A673 (cell line): ENCODE results near the gene TBC1D22A.

Experiments used
- CTCF ChIP-seq: fragments of 300-800, 200-600 bp; sonication (generic); conservative IDR thresholded peaks from 2 replicates; pipeline ENCODE4 v1.5.1; 2017; ENCODE audit warnings: low read depth, mild to moderate bottlenecking, antibody characterized with exemption, low read length, moderate library complexity, mixed read lengths
- EZH2 ChIP-seq: fragments of 200-600 bp; sonication (generic); IDR thresholded peaks from 2 replicates; pipeline ENCODE4 v1.6.1; 2017; ENCODE audit warnings: borderline replicate concordance, low read depth, mild to moderate bottlenecking, mixed read lengths, antibody characterized with exemption, low read length; ENCODE audit not compliant: poor library complexity, severe bottlenecking

GRCh38 chr22:47032956-47033647 lies 270.7 kb downstream of the TBC1D22A start:
- no peak for TF ChIP-seq CTCF
- TF ChIP-seq EZH2: no peak
